Liver (tissue), 9 donors: ENCODE data around the gene KCNIP1. TPM values are rescaled to one million over a fixed set of nuclear protein-coding genes. Genes with fewer than 3 reads are reported as not detected.

Source experiments
- DNase-seq: peaks from one replicate; pipeline ENCODE4 v3.0.0-alpha.2; 2017; ENCODE audit warnings: low spot score
- H3K27ac ChIP-seq, 2 donors: one replicate each; pipeline ENCODE4 v1.7.0; 2013; ENCODE audit warnings: inconsistent platforms in 2 of 2, low read length in 2 of 2, control low read depth in 1 of 2, low read depth in 1 of 2, mild to moderate bottlenecking in 1 of 2
- H3K27me3 ChIP-seq, 4 donors: one replicate each; pipeline versions ENCODE4 v1.6.1 to v1.7.0; 2013; ENCODE audit warnings: low read length in 3 of 4, inconsistent platforms in 1 of 4, mild to moderate bottlenecking in 1 of 4, moderate library complexity in 1 of 4; ENCODE audit not compliant: control insufficient read depth in 4 of 4, insufficient read depth in 4 of 4
- H3K36me3 ChIP-seq, 4 donors: one replicate each; pipeline versions ENCODE4 v1.6.1 to v1.7.0; 2013; ENCODE audit warnings: low read length in 3 of 4, mild to moderate bottlenecking in 3 of 4, low read depth in 1 of 4, moderate library complexity in 1 of 4; ENCODE audit not compliant: control insufficient read depth in 4 of 4, insufficient read depth in 3 of 4
- H3K4me1 ChIP-seq, 4 donors: one replicate each; pipeline versions ENCODE4 v1.6.1 to v1.7.0; 2013; ENCODE audit warnings: low read length in 3 of 4, mild to moderate bottlenecking in 3 of 4, moderate library complexity in 1 of 4; ENCODE audit not compliant: control insufficient read depth in 4 of 4, insufficient read depth in 4 of 4
- H3K4me3 ChIP-seq, 3 donors: one replicate each; pipeline versions ENCODE4 v1.6.1 to v1.7.0; 2013; ENCODE audit warnings: low read length in 3 of 3, control low read depth in 1 of 3, low read depth in 1 of 3, mild to moderate bottlenecking in 1 of 3
- H3K9ac ChIP-seq, 2 donors: one replicate each; pipeline ENCODE4 v1.7.0; 2013; ENCODE audit warnings: low read length in 2 of 2, mild to moderate bottlenecking in 2 of 2, moderate library complexity in 2 of 2, control low read depth in 1 of 2, low read depth in 1 of 2
- H3K9me3 ChIP-seq, 4 donors: one replicate each; pipeline versions ENCODE4 v1.6.1 to v1.7.0; 2013; ENCODE audit warnings: low read length in 3 of 4; ENCODE audit not compliant: control insufficient read depth in 4 of 4
- EGR1 ChIP-seq, 2 donors: IDR thresholded peaks; 2 replicates each; pipeline ENCODE4 v1.6.1; 2016 to 2018; ENCODE audit warnings: antibody characterized with exemption in 2 of 2, low read depth in 2 of 2
- FOXA1 ChIP-seq: IDR thresholded peaks from 2 replicates; pipeline ENCODE4 v1.6.1; 2016; ENCODE audit warnings: antibody characterized with exemption
- GABPA ChIP-seq, 2 donors: IDR thresholded peaks in 1 of 2; conservative IDR thresholded peaks in 1 of 2; 2 replicates each; pipeline ENCODE4 v1.6.1; 2016; ENCODE audit warnings: antibody characterized with exemption in 2 of 2, mild to moderate bottlenecking in 1 of 2, moderate library complexity in 1 of 2
- HNF4A ChIP-seq, 2 donors: conservative IDR thresholded peaks; 2 replicates each; pipeline ENCODE4 v1.6.1; 2016; ENCODE audit warnings: antibody characterized with exemption in 2 of 2, mild to moderate bottlenecking in 2 of 2
- JUND ChIP-seq, 2 donors: IDR thresholded peaks; 2 replicates each; pipeline ENCODE4 v1.6.1; 2016; ENCODE audit warnings: antibody characterized with exemption in 2 of 2
- NR2F2 ChIP-seq: IDR thresholded peaks from 2 replicates; pipeline ENCODE4 v1.6.1; 2016; ENCODE audit warnings: antibody characterized with exemption
- RAD21 ChIP-seq, 2 donors: IDR thresholded peaks; 2 replicates each; pipeline ENCODE4 v1.6.1; 2016; ENCODE audit warnings: antibody characterized with exemption in 2 of 2, mild to moderate bottlenecking in 2 of 2
- SP1 ChIP-seq: IDR thresholded peaks from 2 replicates; pipeline ENCODE4 v1.6.1; 2018; ENCODE audit warnings: antibody characterized with exemption, mild to moderate bottlenecking
- YY1 ChIP-seq: IDR thresholded peaks from 2 replicates; pipeline ENCODE4 v1.6.1; 2016; ENCODE audit warnings: antibody characterized with exemption, mild to moderate bottlenecking
- WGBS: extraction: QIAGEN DNeasy Blood & Tissue Kit; methylation state at CpG from one replicate; pipeline ENCODE4 v1.1.7; 2013; 5-methylcytosine and 5-hydroxymethylcytosine counted together
- polyA plus RNA-seq, 2 donors: library from polyadenylated mRNA; stranded (reverse) in 1 of 2; unstranded in 1 of 2; fragments of 200-250 nt in 1 of 2; fragments of >200 nt in 1 of 2; fragmentation: Nextera tagmentation in 1 of 2; extraction: Ambion mirVana in 1 of 2; gene quantifications; one replicate each; pipeline versions ENCODE4 v1.2.1 to v1.2.3, GENCODE V29; 2013 to 2015
- total RNA-seq, 2 donors: library from RNA; depleted of rRNA; stranded (reverse); fragments of >200 nt; gene quantifications; one replicate each; pipeline ENCODE4 v1.2.3, GENCODE V29; 2014
- TF ChIP-seq, protein P1 (sequence below): IDR thresholded peaks from 2 replicates; pipeline ENCODE4 v1.6.1; 2016; ENCODE audit warnings: antibody characterized with exemption
- TF ChIP-seq, protein P2 (sequence below): fragments of 150-350 bp; IDR thresholded peaks from 2 replicates; pipeline ENCODE4 v1.5.1; 2017; ENCODE audit warnings: improper control_type of control experiment, low read depth, low read length; ENCODE audit not compliant: missing input control
- TF ChIP-seq, protein P3 (sequence below): IDR thresholded peaks from 2 replicates; pipeline ENCODE4 v1.6.1; 2016; ENCODE audit warnings: antibody characterized with exemption, mild to moderate bottlenecking
- donor health status: healthy.
- donor health status: healthy.
- donor health status: healthy.
- donor health status: healthy.
- donor health status: healthy.

Gene KCNIP1
- total and polyA plus RNA-seq, 4 donors = 0.08 to 0.23 TPM; not detected in 2

DNA sequence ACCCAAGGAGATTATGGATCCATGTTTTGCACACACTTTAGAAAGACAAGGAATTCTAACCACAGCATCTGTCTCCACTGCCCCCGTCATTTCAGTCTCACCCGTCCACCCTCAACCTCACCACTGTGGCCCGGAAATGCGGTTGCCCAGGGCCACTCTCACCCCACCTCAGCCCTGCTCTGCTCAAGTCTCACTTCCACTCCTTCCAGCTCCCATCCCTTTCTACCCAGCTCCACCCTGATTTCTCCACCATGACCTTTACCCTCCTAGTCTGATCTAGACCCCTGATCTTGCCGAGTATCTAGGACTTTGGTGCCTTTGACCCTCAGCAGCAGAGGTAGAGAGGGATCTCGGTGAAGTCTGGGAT, 7.2 kb upstream of the KCNIP1 start:
- Histone ChIP-seq H3K27me3 (no peaks in the 10 kb centered on the region), H3K9me3 (peaks cover 0 to 7% (median 5%) of the 10 kb centered on the region in 4 donors), H3K9ac (no peak overlapping the region), H3K4me3 (no peak overlapping the region), H3K27ac (no peak overlapping the region), H3K4me1 (no peaks in the 10 kb centered on the region), H3K36me3 (no peaks in the 10 kb centered on the region)
- DNase-seq = no peak
- 69% methylated on average over 6 of the region's 6 CpGs for WGBS
- TF ChIP-seq GABPA (IDR thresholded peaks at IDR 0.05 in 1 of 2, conservative IDR thresholded peaks at IDR 0.05 in 1 of 2) = no peak
- no peak for TF ChIP-seq HNF4A (conservative IDR thresholded peaks at IDR 0.05)
- no peak for TF ChIP-seq EGR1 (IDR thresholded peaks at IDR 0.05; ENCODE audit: low read depth in 2 of 2)
- no peak for TF ChIP-seq FOXA1
- TF ChIP-seq, protein P1, sequence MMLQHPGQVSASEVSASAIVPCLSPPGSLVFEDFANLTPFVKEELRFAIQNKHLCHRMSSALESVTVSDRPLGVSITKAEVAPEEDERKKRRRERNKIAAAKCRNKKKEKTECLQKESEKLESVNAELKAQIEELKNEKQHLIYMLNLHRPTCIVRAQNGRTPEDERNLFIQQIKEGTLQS = no peak
- no peak for TF ChIP-seq SP1
- TF ChIP-seq, protein P2, sequence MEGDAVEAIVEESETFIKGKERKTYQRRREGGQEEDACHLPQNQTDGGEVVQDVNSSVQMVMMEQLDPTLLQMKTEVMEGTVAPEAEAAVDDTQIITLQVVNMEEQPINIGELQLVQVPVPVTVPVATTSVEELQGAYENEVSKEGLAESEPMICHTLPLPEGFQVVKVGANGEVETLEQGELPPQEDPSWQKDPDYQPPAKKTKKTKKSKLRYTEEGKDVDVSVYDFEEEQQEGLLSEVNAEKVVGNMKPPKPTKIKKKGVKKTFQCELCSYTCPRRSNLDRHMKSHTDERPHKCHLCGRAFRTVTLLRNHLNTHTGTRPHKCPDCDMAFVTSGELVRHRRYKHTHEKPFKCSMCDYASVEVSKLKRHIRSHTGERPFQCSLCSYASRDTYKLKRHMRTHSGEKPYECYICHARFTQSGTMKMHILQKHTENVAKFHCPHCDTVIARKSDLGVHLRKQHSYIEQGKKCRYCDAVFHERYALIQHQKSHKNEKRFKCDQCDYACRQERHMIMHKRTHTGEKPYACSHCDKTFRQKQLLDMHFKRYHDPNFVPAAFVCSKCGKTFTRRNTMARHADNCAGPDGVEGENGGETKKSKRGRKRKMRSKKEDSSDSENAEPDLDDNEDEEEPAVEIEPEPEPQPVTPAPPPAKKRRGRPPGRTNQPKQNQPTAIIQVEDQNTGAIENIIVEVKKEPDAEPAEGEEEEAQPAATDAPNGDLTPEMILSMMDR = no peak
- TF ChIP-seq YY1 = no peak
- TF ChIP-seq RAD21 (IDR thresholded peaks at IDR 0.05) = no peak

DNA sequence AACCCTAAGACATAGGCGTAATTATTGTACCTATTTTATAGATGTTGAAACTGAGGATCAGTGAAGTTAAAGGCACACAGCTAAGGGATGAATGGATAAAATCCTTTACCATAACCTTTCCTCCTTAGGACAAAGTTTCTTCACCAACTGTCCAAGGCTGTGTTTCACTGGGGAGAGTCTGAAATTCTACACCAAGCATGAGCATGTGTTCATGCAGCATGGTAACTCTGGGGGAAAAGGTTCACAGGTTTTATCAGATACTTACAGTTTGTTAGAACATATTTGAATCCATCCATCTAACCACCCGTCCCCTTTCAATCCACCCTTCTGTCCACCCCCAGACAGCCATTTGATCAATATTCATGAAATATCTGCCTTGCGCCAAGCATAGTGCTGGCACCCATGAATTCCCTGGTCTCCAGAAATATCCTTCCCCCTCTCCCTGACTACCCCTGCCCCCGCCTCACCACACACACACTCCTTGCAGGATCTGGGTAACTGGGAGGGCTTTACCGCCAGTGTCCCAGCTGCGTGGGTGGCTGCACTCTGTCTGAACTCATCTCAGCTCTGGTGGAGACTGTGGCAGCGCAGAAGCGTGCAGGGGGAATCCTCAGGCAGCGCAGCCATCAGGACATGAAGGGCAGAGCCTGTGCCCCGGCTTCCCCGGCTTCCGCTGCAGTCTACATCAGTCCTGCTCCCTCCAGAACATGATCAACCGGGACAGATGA, 6.3 kb upstream of the KCNIP1 start:
- Histone ChIP-seq H3K27me3 (peaks cover 0 to 2% (median 0%) of the 10 kb centered on the region in 4 donors), H3K9me3 (peaks cover 0 to 7% (median 5%) of the 10 kb centered on the region in 4 donors), H3K27ac (no peak overlapping the region), H3K36me3 (no peaks in the 10 kb centered on the region), H3K4me1 (no peaks in the 10 kb centered on the region), H3K4me3 (no peak overlapping the region), H3K9ac (no peak overlapping the region)
- TF ChIP-seq JUND (IDR thresholded peaks at IDR 0.05) (no peak), NR2F2 (no peak)
- TF ChIP-seq, protein P3, sequence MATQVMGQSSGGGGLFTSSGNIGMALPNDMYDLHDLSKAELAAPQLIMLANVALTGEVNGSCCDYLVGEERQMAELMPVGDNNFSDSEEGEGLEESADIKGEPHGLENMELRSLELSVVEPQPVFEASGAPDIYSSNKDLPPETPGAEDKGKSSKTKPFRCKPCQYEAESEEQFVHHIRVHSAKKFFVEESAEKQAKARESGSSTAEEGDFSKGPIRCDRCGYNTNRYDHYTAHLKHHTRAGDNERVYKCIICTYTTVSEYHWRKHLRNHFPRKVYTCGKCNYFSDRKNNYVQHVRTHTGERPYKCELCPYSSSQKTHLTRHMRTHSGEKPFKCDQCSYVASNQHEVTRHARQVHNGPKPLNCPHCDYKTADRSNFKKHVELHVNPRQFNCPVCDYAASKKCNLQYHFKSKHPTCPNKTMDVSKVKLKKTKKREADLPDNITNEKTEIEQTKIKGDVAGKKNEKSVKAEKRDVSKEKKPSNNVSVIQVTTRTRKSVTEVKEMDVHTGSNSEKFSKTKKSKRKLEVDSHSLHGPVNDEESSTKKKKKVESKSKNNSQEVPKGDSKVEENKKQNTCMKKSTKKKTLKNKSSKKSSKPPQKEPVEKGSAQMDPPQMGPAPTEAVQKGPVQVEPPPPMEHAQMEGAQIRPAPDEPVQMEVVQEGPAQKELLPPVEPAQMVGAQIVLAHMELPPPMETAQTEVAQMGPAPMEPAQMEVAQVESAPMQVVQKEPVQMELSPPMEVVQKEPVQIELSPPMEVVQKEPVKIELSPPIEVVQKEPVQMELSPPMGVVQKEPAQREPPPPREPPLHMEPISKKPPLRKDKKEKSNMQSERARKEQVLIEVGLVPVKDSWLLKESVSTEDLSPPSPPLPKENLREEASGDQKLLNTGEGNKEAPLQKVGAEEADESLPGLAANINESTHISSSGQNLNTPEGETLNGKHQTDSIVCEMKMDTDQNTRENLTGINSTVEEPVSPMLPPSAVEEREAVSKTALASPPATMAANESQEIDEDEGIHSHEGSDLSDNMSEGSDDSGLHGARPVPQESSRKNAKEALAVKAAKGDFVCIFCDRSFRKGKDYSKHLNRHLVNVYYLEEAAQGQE = no peak
- 61% methylated on average over 13 of the region's 13 CpGs for WGBS
- DNase-seq = no peak
